HepG2 (cell line): ENCODE measurements around the gene TTC19. TPM values are rescaled to one million over a fixed set of nuclear protein-coding genes. Genes with fewer than 3 reads are reported as not detected.

Source experiments
- AHR ChIP-seq: IDR thresholded peaks from 2 replicates; pipeline ENCODE4 v1.6.1; 2018; ENCODE audit warnings: missing genetic modification reagents, missing compliant biosample characterization
- FOXJ3 ChIP-seq: sonication (generic); formaldehyde crosslinking; IDR thresholded peaks from 2 replicates; pipeline ENCODE4 v1.4.0; 2020; ENCODE audit warnings: missing genetic modification reagents, mild to moderate bottlenecking, borderline replicate concordance
- GABPA ChIP-seq, 2 experiments: IDR thresholded peaks; 2 replicates each; pipeline ENCODE4 v1.6.1; 2011 to 2016; ENCODE audit warnings: low read depth in 2 of 2, low read length in 1 of 2, missing biosample characterization in 1 of 2, missing genetic modification characterization in 1 of 2
- HMG20A ChIP-seq: IDR thresholded peaks from 2 replicates; pipeline ENCODE4 v1.6.1; 2016; ENCODE audit warnings: borderline replicate concordance
- ISX ChIP-seq: sonication (generic); formaldehyde crosslinking; conservative IDR thresholded peaks from 2 replicates; pipeline ENCODE4 v1.5.0; 2020; ENCODE audit warnings: missing genetic modification reagents
- MAFG ChIP-seq: sonication (generic); formaldehyde crosslinking; IDR thresholded peaks from 2 replicates; pipeline ENCODE4 v1.5.1; 2020; ENCODE audit warnings: mild to moderate bottlenecking, missing genetic modification reagents
- MAFK ChIP-seq, 2 experiments: IDR thresholded peaks in 1 of 2; conservative IDR thresholded peaks in 1 of 2; 2 replicates each; pipeline ENCODE4 v1.6.1; 2011; ENCODE audit warnings: improper control_type of control experiment in 2 of 2, low read length in 2 of 2
- MTA1 ChIP-seq: sonication (generic); formaldehyde crosslinking; IDR thresholded peaks from 2 replicates; pipeline ENCODE4 v1.4.0; 2020; ENCODE audit warnings: missing genetic modification reagents, mild to moderate bottlenecking, borderline replicate concordance
- MXD4 ChIP-seq: IDR thresholded peaks from 2 replicates; pipeline ENCODE4 v1.6.1; 2016; ENCODE audit warnings: mild to moderate bottlenecking, missing biosample characterization, missing genetic modification reagents
- NCOA5 ChIP-seq: sonication (generic); formaldehyde crosslinking; IDR thresholded peaks from 2 replicates; pipeline ENCODE4 v1.4.0; 2020; ENCODE audit warnings: missing genetic modification reagents
- NFIC ChIP-seq: IDR thresholded peaks from 2 replicates; pipeline ENCODE4 v1.6.1; 2012; ENCODE audit warnings: mild to moderate bottlenecking, low read length, inconsistent platforms
- NONO ChIP-seq, 2 experiments: fragments of 450-650 bp in 1 of 2; sonication (generic) in 1 of 2; formaldehyde crosslinking in 1 of 2; IDR thresholded peaks in 1 of 2; conservative IDR thresholded peaks in 1 of 2; 2 replicates each; pipeline versions ENCODE4 v1.6.1 to v1.8.0; 2017 to 2022; ENCODE audit warnings: mild to moderate bottlenecking in 1 of 2, missing genetic modification reagents in 1 of 2, moderate library complexity in 1 of 2
- SOX13 ChIP-seq, 3 experiments: fragments of 450-650 bp in 1 of 3; sonication (generic) in 1 of 3; formaldehyde crosslinking in 1 of 3; IDR thresholded peaks in 2 of 3; conservative IDR thresholded peaks in 1 of 3; 2 replicates each; pipeline versions ENCODE4 v1.5.0 to v1.6.1; 2016 to 2020; ENCODE audit warnings: antibody characterized with exemption in 1 of 3, mild to moderate bottlenecking in 1 of 3, missing compliant biosample characterization in 1 of 3, missing genetic modification reagents in 1 of 3, moderate library complexity in 1 of 3
- SRSF4 ChIP-seq: fragments of 200-400 bp; formaldehyde crosslinking; IDR thresholded peaks from one replicate; pipeline ENCODE4 v1.6.1; 2018; ENCODE audit warnings: mild to moderate bottlenecking, low read depth, low read length, moderate library complexity; ENCODE audit not compliant: poor library complexity, severe bottlenecking
- THAP11 ChIP-seq: IDR thresholded peaks from 2 replicates; pipeline ENCODE4 v1.6.1; 2016; ENCODE audit warnings: missing biosample characterization, missing genetic modification reagents
- ZC3H4 ChIP-seq: sonication (generic); formaldehyde crosslinking; IDR thresholded peaks from 2 replicates; pipeline ENCODE4 v1.4.0; 2020; ENCODE audit warnings: missing genetic modification reagents, borderline replicate concordance
- ZNF30 ChIP-seq: sonication (generic); formaldehyde crosslinking; IDR thresholded peaks from 2 replicates; pipeline ENCODE4 v1.5.0; 2020; ENCODE audit warnings: mild to moderate bottlenecking, missing genetic modification reagents
- ZNF331 ChIP-seq: sonication (generic); formaldehyde crosslinking; IDR thresholded peaks from 2 replicates; pipeline ENCODE4 v1.4.0; 2020; ENCODE audit warnings: missing genetic modification reagents
- ZNF33B ChIP-seq: sonication (generic); formaldehyde crosslinking; IDR thresholded peaks from 2 replicates; pipeline ENCODE4 v1.5.1; 2020; ENCODE audit warnings: mild to moderate bottlenecking, missing genetic modification reagents
- ZNF670 ChIP-seq: sonication (generic); formaldehyde crosslinking; IDR thresholded peaks from 2 replicates; pipeline ENCODE4 v1.8.0; 2022; ENCODE audit warnings: mild to moderate bottlenecking, missing genetic modification reagents, borderline replicate concordance
- polyA plus RNA-seq, 8 experiments: library from polyadenylated mRNA; depleted of rRNA in 3 of 8; stranded (reverse) in 7 of 8; unstranded in 1 of 8; fragments of >200 nt; fragmentation: Illumina TruSeq in 4 of 8; extraction: Trizol in 4 of 8; gene quantifications; 2 replicates each; pipeline versions ENCODE4 v1.2.1 to v1.2.3, GENCODE V29; 2011 to 2016; ENCODE audit warnings: low read depth in 4 of 8, missing spikeins in 1 of 8, mixed read lengths in 1 of 8; ENCODE audit not compliant: insufficient read depth in 1 of 8
- total RNA-seq, 5 experiments: library from RNA; depleted of rRNA; stranded (reverse); fragments of >200 nt; fragmentation: Illumina TruSeq; extraction: Trizol; gene quantifications; 2 replicates each; pipeline ENCODE4 v1.2.3, GENCODE V29; 2016; ENCODE audit warnings: low read depth in 1 of 5
- TF ChIP-seq, protein P1 (sequence below): fragments of 450-650 bp; IDR thresholded peaks from 2 replicates; pipeline ENCODE4 v1.6.1; 2017
- TF ChIP-seq, protein P2 (sequence below): sonication (generic); formaldehyde crosslinking; IDR thresholded peaks from 2 replicates; pipeline ENCODE4 v1.8.1; 2023; ENCODE audit warnings: mild to moderate bottlenecking, missing genetic modification reagents, borderline replicate concordance
- TF ChIP-seq, protein P3 (sequence below): sonication (generic); formaldehyde crosslinking; IDR thresholded peaks from 2 replicates; pipeline ENCODE4 v1.9.0; 2022; ENCODE audit warnings: low read depth, missing genetic modification reagents
- TF ChIP-seq, protein P4 (sequence below): sonication (generic); formaldehyde crosslinking; conservative IDR thresholded peaks from 2 replicates; pipeline ENCODE4 v1.8.0; 2022; ENCODE audit warnings: low read depth, missing genetic modification reagents
- TF ChIP-seq, protein P5 (sequence below): sonication (generic); formaldehyde crosslinking; IDR thresholded peaks from 2 replicates; pipeline ENCODE4 v1.5.0; 2020; ENCODE audit warnings: missing genetic modification reagents

The TTC19 gene
- total and polyA plus RNA-seq, 2 of the 13 experiments (the other 11 are each of a cell fraction or from before 2014, with no cell fraction given): 4.4 to 24.3 TPM

DNA sequence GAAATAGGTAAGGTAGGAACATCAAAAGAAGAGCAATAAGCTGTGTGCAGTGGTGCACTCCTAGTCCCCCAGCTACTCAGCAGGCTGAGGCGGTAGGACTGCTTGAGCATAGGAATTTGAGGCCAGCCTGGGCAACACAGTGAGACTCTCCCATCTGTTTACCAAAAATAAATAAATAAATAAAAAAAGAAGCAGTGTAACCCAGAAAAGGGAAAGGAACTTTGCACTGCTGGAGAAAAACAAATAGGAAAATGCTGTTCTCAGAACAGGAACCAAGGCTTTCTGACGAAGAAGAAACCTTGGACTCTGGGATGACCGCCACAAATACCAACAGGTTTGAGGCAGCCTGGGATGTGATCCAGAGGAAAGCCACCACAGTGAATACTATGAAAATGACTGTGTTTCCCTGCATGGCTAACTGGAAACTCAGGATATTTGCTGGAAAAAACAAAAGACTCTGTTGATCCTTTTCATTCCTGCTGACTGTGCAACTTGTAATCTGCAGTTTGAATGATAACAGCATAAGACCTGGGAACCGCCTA is 41.2 kb downstream of the TTC19 start (continued):
- TF ChIP-seq ZC3H4 (CRISPR knock-in tag) (no peak), ISX (CRISPR knock-in tag) (no peak), ZNF670 (CRISPR knock-in tag) (no peak), FOXJ3 (CRISPR knock-in tag) (peak; percentile 86; the same call in 1 of the 2 replicates), ZNF33B (no peak), NFIC (peak; percentile 59; the same call in 1 of the 2 replicates), MAFG (CRISPR knock-in tag) (peak; percentile 67; the same call in 1 of the 2 replicates), HMG20A (peak; percentile 80), MTA1 (CRISPR knock-in tag) (no peak), SRSF4 (no peak), AHR (CRISPR knock-in tag) (no peak), GABPA (IDR thresholded peaks at IDR 0.05; ENCODE audit: low read depth, low read length) (no peak), GABPA (CRISPR knock-in tag; IDR thresholded peaks at IDR 0.05; ENCODE audit: low read depth) (peak; percentile 35), ZNF331 (CRISPR knock-in tag) (peak; percentile 58; the same call in 1 of the 2 replicates), NONO (IDR thresholded peaks at IDR 0.05) (no peak), NONO (CRISPR knock-in tag; conservative IDR thresholded peaks at IDR 0.05) (peak; percentile 46; the same call in 1 of the 2 replicates), THAP11 (CRISPR knock-in tag) (peak; percentile 51), MAFK (conservative IDR thresholded peaks at IDR 0.05 in 1 of 2, IDR thresholded peaks at IDR 0.05 in 1 of 2; ENCODE audit: low read length in 2 of 2) (peak; percentile 100), NCOA5 (no peak), SOX13 (IDR thresholded peaks at IDR 0.05) (no peak), SOX13 (CRISPR knock-in tag; conservative IDR thresholded peaks at IDR 0.05 in 1 of 2, IDR thresholded peaks at IDR 0.05 in 1 of 2) (peak in 1 of 2 experiments; percentile 68; a peak in 2 of 4 replicates), ZNF30 (no peak), MXD4 (CRISPR knock-in tag) (no peak)
- TF ChIP-seq, protein P1, sequence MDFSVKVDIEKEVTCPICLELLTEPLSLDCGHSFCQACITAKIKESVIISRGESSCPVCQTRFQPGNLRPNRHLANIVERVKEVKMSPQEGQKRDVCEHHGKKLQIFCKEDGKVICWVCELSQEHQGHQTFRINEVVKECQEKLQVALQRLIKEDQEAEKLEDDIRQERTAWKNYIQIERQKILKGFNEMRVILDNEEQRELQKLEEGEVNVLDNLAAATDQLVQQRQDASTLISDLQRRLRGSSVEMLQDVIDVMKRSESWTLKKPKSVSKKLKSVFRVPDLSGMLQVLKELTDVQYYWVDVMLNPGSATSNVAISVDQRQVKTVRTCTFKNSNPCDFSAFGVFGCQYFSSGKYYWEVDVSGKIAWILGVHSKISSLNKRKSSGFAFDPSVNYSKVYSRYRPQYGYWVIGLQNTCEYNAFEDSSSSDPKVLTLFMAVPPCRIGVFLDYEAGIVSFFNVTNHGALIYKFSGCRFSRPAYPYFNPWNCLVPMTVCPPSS: no peak
- TF ChIP-seq, protein P2, sequence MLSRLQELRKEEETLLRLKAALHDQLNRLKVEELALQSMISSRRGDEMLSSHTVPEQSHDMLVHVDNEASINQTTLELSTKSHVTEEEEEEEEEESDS (CRISPR knock-in tag): no peak
- TF ChIP-seq, protein P3, sequence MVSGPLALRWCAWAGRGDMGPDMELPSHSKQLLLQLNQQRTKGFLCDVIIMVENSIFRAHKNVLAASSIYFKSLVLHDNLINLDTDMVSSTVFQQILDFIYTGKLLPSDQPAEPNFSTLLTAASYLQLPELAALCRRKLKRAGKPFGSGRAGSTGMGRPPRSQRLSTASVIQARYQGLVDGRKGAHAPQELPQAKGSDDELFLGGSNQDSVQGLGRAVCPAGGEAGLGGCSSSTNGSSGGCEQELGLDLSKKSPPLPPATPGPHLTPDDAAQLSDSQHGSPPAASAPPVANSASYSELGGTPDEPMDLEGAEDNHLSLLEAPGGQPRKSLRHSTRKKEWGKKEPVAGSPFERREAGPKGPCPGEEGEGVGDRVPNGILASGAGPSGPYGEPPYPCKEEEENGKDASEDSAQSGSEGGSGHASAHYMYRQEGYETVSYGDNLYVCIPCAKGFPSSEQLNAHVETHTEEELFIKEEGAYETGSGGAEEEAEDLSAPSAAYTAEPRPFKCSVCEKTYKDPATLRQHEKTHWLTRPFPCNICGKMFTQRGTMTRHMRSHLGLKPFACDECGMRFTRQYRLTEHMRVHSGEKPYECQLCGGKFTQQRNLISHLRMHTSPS (CRISPR knock-in tag): no peak
- TF ChIP-seq, protein P4, sequence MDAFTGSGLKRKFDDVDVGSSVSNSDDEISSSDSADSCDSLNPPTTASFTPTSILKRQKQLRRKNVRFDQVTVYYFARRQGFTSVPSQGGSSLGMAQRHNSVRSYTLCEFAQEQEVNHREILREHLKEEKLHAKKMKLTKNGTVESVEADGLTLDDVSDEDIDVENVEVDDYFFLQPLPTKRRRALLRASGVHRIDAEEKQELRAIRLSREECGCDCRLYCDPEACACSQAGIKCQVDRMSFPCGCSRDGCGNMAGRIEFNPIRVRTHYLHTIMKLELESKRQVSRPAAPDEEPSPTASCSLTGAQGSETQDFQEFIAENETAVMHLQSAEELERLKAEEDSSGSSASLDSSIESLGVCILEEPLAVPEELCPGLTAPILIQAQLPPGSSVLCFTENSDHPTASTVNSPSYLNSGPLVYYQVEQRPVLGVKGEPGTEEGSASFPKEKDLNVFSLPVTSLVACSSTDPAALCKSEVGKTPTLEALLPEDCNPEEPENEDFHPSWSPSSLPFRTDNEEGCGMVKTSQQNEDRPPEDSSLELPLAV: no peak
- TF ChIP-seq, protein P5, sequence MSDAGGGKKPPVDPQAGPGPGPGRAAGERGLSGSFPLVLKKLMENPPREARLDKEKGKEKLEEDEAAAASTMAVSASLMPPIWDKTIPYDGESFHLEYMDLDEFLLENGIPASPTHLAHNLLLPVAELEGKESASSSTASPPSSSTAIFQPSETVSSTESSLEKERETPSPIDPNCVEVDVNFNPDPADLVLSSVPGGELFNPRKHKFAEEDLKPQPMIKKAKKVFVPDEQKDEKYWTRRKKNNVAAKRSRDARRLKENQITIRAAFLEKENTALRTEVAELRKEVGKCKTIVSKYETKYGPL (CRISPR knock-in tag): no peak
